ENCODE results near the gene VDAC1. TPM values are rescaled to one million over a fixed set of nuclear protein-coding genes. Genes with fewer than 3 reads are reported as not detected.

Gene VDAC1
- total and polyA plus RNA-seq, 2 of the 8 experiments (the other 6 are each of a cell fraction or from before 2014, with no cell fraction given), result 111 to 301 TPM

GRCh38 chr5:134048864-134049263 is 44.1 kb upstream of the VDAC1 start:
- no peak overlapping the region for H4K91ac ChIP-seq (replicated peaks; ENCODE audit: insufficient read length, low read length)
- H3K36me3 ChIP-seq (ENCODE audit: control insufficient read depth in 2 of 4, insufficient read depth in 4 of 4, low read length in 3 of 4), result no peaks in the 10 kb centered on the region
- no peak overlapping the region for H2AFZ ChIP-seq (ENCODE audit: low read length)
- H3K79me2 ChIP-seq (ENCODE audit: control insufficient read depth in 1 of 2, insufficient read depth in 2 of 2, low read length in 2 of 2), result no peaks in the 10 kb centered on the region
- H4K8ac ChIP-seq (ENCODE audit: extremely low read depth, insufficient read depth, low read length), result no peak overlapping the region
- H2BK120ac ChIP-seq (replicated peaks; ENCODE audit: low read depth, low read length), result no peak overlapping the region
- no peak for FAIRE-seq
- H3K14ac ChIP-seq (ENCODE audit: insufficient read length), result no peak overlapping the region
- no peak overlapping the region for H2BK5ac ChIP-seq (ENCODE audit: low read depth, low read length)
- no peak overlapping the region for H3K27ac ChIP-seq (ENCODE audit: low read depth, low read length)
- no peak overlapping the region for H4K5ac ChIP-seq (ENCODE audit: insufficient read length, low read depth, low read length)
- no peak overlapping the region for H3K9ac ChIP-seq (replicated peaks in 1 of 4; ENCODE audit: extremely low read depth in 1 of 4, low read depth in 3 of 4, low read length in 3 of 4)
- peaks cover 0 to 3% (median 0%) of the 10 kb centered on the region in 4 experiments; a peak in 3 of 7 replicates for H3K27me3 ChIP-seq (replicated peaks in 1 of 4; ENCODE audit: control insufficient read depth in 3 of 4, extremely low read depth in 1 of 4, insufficient read depth in 3 of 4, low read length in 3 of 4)
- DNase-seq (ENCODE audit: low read depth in 1 of 2, low spot score in 2 of 2), result no peak
- H2BK12ac ChIP-seq (ENCODE audit: low read depth, low read length), result no peak overlapping the region
- CTCF ChIA-PET (ENCODE audit: partially characterized antibody), result interaction anchor here (1.1 to 16.4 kb wide), 3 partner anchors 9 to 95 kb away, joined by 3 to 629 read pairs (median 68); no protein-coding TSS in a partner anchor
- H3K4me3 ChIP-seq (ENCODE audit: extremely low read depth in 1 of 4, insufficient read depth in 2 of 4, low read depth in 3 of 4, low read length in 4 of 4), result no peak overlapping the region
- peaks cover 9 to 31% (median 20%) of the 10 kb centered on the region in 4 experiments for H3K4me1 ChIP-seq (replicated peaks in 1 of 4; ENCODE audit: control insufficient read depth in 3 of 4, insufficient read depth in 4 of 4, low read length in 3 of 4)
- H3K23me2 ChIP-seq (ENCODE audit: low read depth, low read length), result no peaks in the 10 kb centered on the region; the same call in 1 of the 2 replicates
- H4K20me1 ChIP-seq (replicated peaks in 1 of 2; ENCODE audit: control insufficient read depth in 1 of 2, insufficient read depth in 2 of 2, low read length in 2 of 2), result no peaks in the 10 kb centered on the region
- H3K9me3 ChIP-seq (ENCODE audit: insufficient read depth in 2 of 2, low read depth in 1 of 2, low read length in 1 of 2), result no peaks in the 10 kb centered on the region
- no peak overlapping the region for H3K23ac ChIP-seq (ENCODE audit: insufficient read length)
- no peak overlapping the region for H3K18ac ChIP-seq (ENCODE audit: extremely low read depth, low read length)
- POLR2A ChIA-PET (ENCODE audit: partially characterized antibody), result no interaction called here
- H3K56ac ChIP-seq (replicated peaks; ENCODE audit: insufficient read length, low read depth, low read length), result no peak overlapping the region
- H2BK15ac ChIP-seq (ENCODE audit: low read length), result no peak overlapping the region
- H2AK5ac ChIP-seq (ENCODE audit: low read depth, low read length), result no peak overlapping the region
- no peak overlapping the region for H3K4me2 ChIP-seq (ENCODE audit: insufficient read depth in 1 of 2, low read depth in 2 of 2, low read length in 2 of 2)
- H2BK20ac ChIP-seq (ENCODE audit: low read length), result no peak overlapping the region
- no peaks in the 10 kb centered on the region for H3K79me1 ChIP-seq (ENCODE audit: low read depth, low read length)
- no peak overlapping the region for H3K4ac ChIP-seq (replicated peaks; ENCODE audit: insufficient read length, low read depth, low read length)
- TF ChIP-seq CREB1 (IDR thresholded peaks at IDR 0.05) (no peak), CTBP2 (IDR thresholded peaks at IDR 0.05; ENCODE audit: borderline replicate concordance, insufficient read depth, insufficient read length, low read length) (no peak), EZH2 (IDR thresholded peaks at IDR 0.05; ENCODE audit: low read depth, low read length, severe bottlenecking) (no peak), ATF3 (IDR thresholded peaks at IDR 0.05; ENCODE audit: insufficient read depth, low read depth, low read length) (no peak), BRCA1 (IDR thresholded peaks at IDR 0.05; ENCODE audit: low read depth, low read length) (no peak)

Data from H1 (cell line).